ENCODE measurements around the gene KCNJ8. TPM values are rescaled to one million over a fixed set of nuclear protein-coding genes. Genes with fewer than 3 reads are reported as not detected.

Gene KCNJ8
- total and polyA plus RNA-seq, 7 donors, result 0.60 to 20.3 (median 17.5) TPM; not detected in 1

- 34 to 72% methylated on average over 10 of the region's 10 CpGs for whole genome bisulfite sequencing, 2 donors
- TF ChIP-seq POLR2AphosphoS5 (IDR thresholded peaks at IDR 0.05), result no peak
- TF ChIP-seq CTCF (IDR thresholded peaks at IDR 0.05), result no peak
- TF ChIP-seq EP300 (IDR thresholded peaks at IDR 0.05), result no peak
- TF ChIP-seq POLR2A (IDR thresholded peaks at IDR 0.05), result no peak
- H3K27ac ChIP-seq, result peak overlapping the region; percentile 85 to 93 (median 90)
- H3K4me3 ChIP-seq, result peak overlapping the region; percentile 65 to 71 (median 68)
- no peak for DNase-seq
- H3K36me3 ChIP-seq, result no peaks in the 10 kb centered on the region
- no peaks in the 10 kb centered on the region for H3K27me3 ChIP-seq
- H3K4me1 ChIP-seq, result peaks cover 0 to 39% (median 28%) of the 10 kb centered on the region in 4 donors
- intact Hi-C loops (cut with DNase I), result loop anchor here (2.0 to 5.0 kb wide), 6 partner anchors 53 to 213 kb away; partner anchors contain the start of gene ABCC9
- no peaks in the 10 kb centered on the region for H3K9me3 ChIP-seq
Observed at GRCh38 chr12:21773806-21774205, 700 bp downstream of the KCNJ8 start.

- H3K4me1 ChIP-seq, result peaks cover 0 to 37% (median 28%) of the 10 kb centered on the region in 4 donors
- intact Hi-C loops (cut with DNase I), result loop anchor here (5.0 kb wide), 4 partner anchors 54 to 214 kb away; no protein-coding TSS in a partner anchor
- H3K9me3 ChIP-seq, result no peaks in the 10 kb centered on the region
- no peaks in the 10 kb centered on the region for H3K27me3 ChIP-seq
- peak overlapping the region; percentile 85 to 93 (median 90) for H3K27ac ChIP-seq
- DNase-seq, result peak; percentile 83
- TF ChIP-seq POLR2AphosphoS5 (IDR thresholded peaks at IDR 0.05), result peak; percentile 16 to 44 (median 32)
- peak in 1 of 4 experiments; percentile 24 for TF ChIP-seq CTCF (IDR thresholded peaks at IDR 0.05)
- TF ChIP-seq EP300 (IDR thresholded peaks at IDR 0.05), result no peak
- H3K4me3 ChIP-seq, result peak overlapping the region; percentile 65 to 71 (median 68)
- WGBS, 2 donors, result 44 to 87% methylated on average over 23 of the region's 23 CpGs
- peaks cover 0 to 1% (median 0%) of the 10 kb centered on the region in 4 donors for H3K36me3 ChIP-seq
Observed at GRCh38 chr12:21773263-21773741, 1.2 kb downstream of the KCNJ8 start.

GRCh38 chr12:21771311-21771710, 3.2 kb downstream of the KCNJ8 start:
- TF ChIP-seq POLR2AphosphoS5 (IDR thresholded peaks at IDR 0.05), result no peak
- TF ChIP-seq CTCF (IDR thresholded peaks at IDR 0.05), result no peak
- TF ChIP-seq POLR2A (IDR thresholded peaks at IDR 0.05), result no peak
- TF ChIP-seq EP300 (IDR thresholded peaks at IDR 0.05), result no peak
- no peaks in the 10 kb centered on the region for H3K9me3 ChIP-seq
- peak overlapping the region; percentile 51 to 93 (median 88) for H3K27ac ChIP-seq
- H3K4me1 ChIP-seq, result peaks cover 0 to 33% (median 25%) of the 10 kb centered on the region in 4 donors
- 70 to 91% methylated on average over 1 of the region's 1 CpG for WGBS, 2 donors
- DNase-seq, result no peak
- peaks cover 0 to 12% (median 0%) of the 10 kb centered on the region in 4 donors for H3K36me3 ChIP-seq
- intact Hi-C loops (cut with DNase I), result loop anchor here (5.0 kb wide), 4 partner anchors 54 to 216 kb away; no protein-coding TSS in a partner anchor
- no peak overlapping the region for H3K4me3 ChIP-seq
- no peaks in the 10 kb centered on the region for H3K27me3 ChIP-seq

- no peak overlapping the region for H3K27ac ChIP-seq
- intact Hi-C loops (cut with DNase I), result no loop called here
- WGBS, 2 donors, result 73 to 90% methylated on average over 2 of the region's 2 CpGs
- DNase-seq, result no peak
- peaks cover 0 to 25% (median 18%) of the 10 kb centered on the region in 4 donors for H3K4me1 ChIP-seq
- no peak overlapping the region for H3K4me3 ChIP-seq
- H3K36me3 ChIP-seq, result peaks cover 0 to 27% (median 0%) of the 10 kb centered on the region in 4 donors
- H3K9me3 ChIP-seq, result no peaks in the 10 kb centered on the region
- no peaks in the 10 kb centered on the region for H3K27me3 ChIP-seq
- no peak for TF ChIP-seq POLR2AphosphoS5 (IDR thresholded peaks at IDR 0.05)
- no peak for TF ChIP-seq CTCF (IDR thresholded peaks at IDR 0.05)
- no peak for TF ChIP-seq EP300 (IDR thresholded peaks at IDR 0.05)
- no peak for TF ChIP-seq POLR2A (IDR thresholded peaks at IDR 0.05)
Observed at GRCh38 chr12:21769307-21769706, 5.2 kb downstream of the KCNJ8 start.
